H1 (cell line): ENCODE results near the gene CDPF1. TPM values are rescaled to one million over a fixed set of nuclear protein-coding genes. Genes with fewer than 3 reads are reported as not detected.

Source experiments
- CTCF ChIA-PET: fragments of 300-600 bp; sonication (Branson Sonifier 250); formaldehyde crosslinking; loops from one replicate; lab custom pipeline; 2021; ENCODE audit not compliant: partially characterized antibody; lab: Charles Lee
- POLR2A ChIA-PET: fragments of 300-600 bp; sonication (Branson Sonifier 250); formaldehyde crosslinking; loops from one replicate; lab custom pipeline; 2021; ENCODE audit warnings: inconsistent platforms; ENCODE audit not compliant: partially characterized antibody; lab: Charles Lee
- DNase-seq, 2 experiments: peaks; one replicate each; pipeline versions ENCODE4 v3.0.0 to v3.0.0-alpha.2; 2010 to 2022; ENCODE audit warnings: low spot score in 2 of 2, low read depth in 1 of 2, mixed read lengths in 1 of 2
- FAIRE-seq: peaks from 2 replicates; lab custom pipeline; 2011; peaks lifted over from hg19 to GRCh38; lab: Jason Lieb, UNC
- H2AFZ ChIP-seq: 2 replicates; pipeline ENCODE4 v1.8.1; 2012; ENCODE audit warnings: low read length, inconsistent platforms
- H2AK5ac ChIP-seq: 2 replicates; pipeline ENCODE4 v1.6.1; 2013; ENCODE audit warnings: low read depth, low read length
- H2BK120ac ChIP-seq: replicated peaks from 2 replicates; pipeline ENCODE3; 2013; ENCODE audit warnings: low read depth, low read length, inconsistent platforms
- H2BK12ac ChIP-seq: 2 replicates; pipeline ENCODE4 v1.6.1; 2013; ENCODE audit warnings: low read depth, low read length
- H2BK15ac ChIP-seq: 2 replicates; pipeline ENCODE4 v1.6.1; 2013; ENCODE audit warnings: low read length
- H2BK20ac ChIP-seq: 2 replicates; pipeline ENCODE4 v1.6.1; 2013; ENCODE audit warnings: low read length
- H2BK5ac ChIP-seq: 2 replicates; pipeline ENCODE4 v1.6.1; 2013; ENCODE audit warnings: low read depth, low read length
- H3K14ac ChIP-seq: 2 replicates; pipeline ENCODE4 v1.6.1; 2013; ENCODE audit warnings: inconsistent platforms; ENCODE audit not compliant: insufficient read length
- H3K18ac ChIP-seq: 2 replicates; pipeline ENCODE4 v1.6.1; 2013; ENCODE audit warnings: low read length; ENCODE audit errors: extremely low read depth
- H3K23ac ChIP-seq: 2 replicates; pipeline ENCODE4 v1.6.1; 2013; ENCODE audit warnings: inconsistent platforms; ENCODE audit not compliant: insufficient read length
- H3K23me2 ChIP-seq: 2 replicates; pipeline ENCODE4 v1.6.1; 2013; ENCODE audit warnings: low read depth, low read length
- H3K27ac ChIP-seq: 2 replicates; pipeline ENCODE4 v1.6.1; 2011; ENCODE audit warnings: low read depth, low read length, inconsistent platforms
- H3K27me3 ChIP-seq, 4 experiments: replicated peaks in 1 of 4; 1 replicate in 1 of 4; 2 replicates in 3 of 4; pipeline versions ENCODE4 v1.6.1 to v1.8.1; 2011 to 2013; ENCODE audit warnings: low read length in 3 of 4, mild to moderate bottlenecking in 3 of 4, inconsistent platforms in 2 of 4, mixed read lengths in 2 of 4, moderate library complexity in 1 of 4; ENCODE audit not compliant: control insufficient read depth in 3 of 4, insufficient read depth in 3 of 4; ENCODE audit errors: extremely low read depth in 1 of 4
- H3K36me3 ChIP-seq, 4 experiments: 2 replicates each; pipeline versions ENCODE4 v1.6.1 to v1.8.1; 2011 to 2013; ENCODE audit warnings: mild to moderate bottlenecking in 4 of 4, low read length in 3 of 4, moderate library complexity in 2 of 4, control low read depth in 1 of 4, inconsistent platforms in 1 of 4; ENCODE audit not compliant: insufficient read depth in 4 of 4, control insufficient read depth in 2 of 4
- H3K4ac ChIP-seq: replicated peaks from 2 replicates; pipeline ENCODE3; 2013; ENCODE audit warnings: low read length, low read depth, mixed read lengths, inconsistent platforms; ENCODE audit not compliant: insufficient read length
- H3K4me1 ChIP-seq, 4 experiments: replicated peaks in 1 of 4; 1 replicate in 1 of 4; 2 replicates in 3 of 4; pipeline versions ENCODE4 v1.6.1 to v1.8.1; 2011 to 2013; ENCODE audit warnings: low read length in 3 of 4, inconsistent platforms in 2 of 4, mixed read lengths in 1 of 4; ENCODE audit not compliant: insufficient read depth in 4 of 4, control insufficient read depth in 3 of 4
- H3K4me2 ChIP-seq, 2 experiments: 2 replicates each; pipeline versions ENCODE4 v1.6.1 to v1.8.1; 2011 to 2013; ENCODE audit warnings: low read depth in 2 of 2, low read length in 2 of 2, control low read depth in 1 of 2, inconsistent platforms in 1 of 2, mild to moderate bottlenecking in 1 of 2; ENCODE audit not compliant: insufficient read depth in 1 of 2
- H3K4me3 ChIP-seq, 4 experiments: fragments of 200-600, 300-600 bp in 1 of 4; sonication (generic), shearing (Covaris generic), sonication (Bioruptor Twin) in 1 of 4; 2 replicates each; pipeline versions ENCODE4 v1.5.1 to v1.8.1; 2011 to 2016; ENCODE audit warnings: low read length in 4 of 4, low read depth in 3 of 4, control low read depth in 2 of 4, inconsistent platforms in 2 of 4, mild to moderate bottlenecking in 2 of 4, mixed read lengths in 1 of 4, moderate library complexity in 1 of 4; ENCODE audit not compliant: insufficient read depth in 2 of 4; ENCODE audit errors: extremely low read depth in 1 of 4
- H3K56ac ChIP-seq: replicated peaks from 2 replicates; pipeline ENCODE3; 2013; ENCODE audit warnings: low read depth, mild to moderate bottlenecking, mixed read lengths, low read length, inconsistent platforms; ENCODE audit not compliant: insufficient read length
- H3K79me1 ChIP-seq: 2 replicates; pipeline ENCODE4 v1.6.1; 2013; ENCODE audit warnings: low read depth, low read length, control low read depth
- H3K79me2 ChIP-seq, 2 experiments: 2 replicates each; pipeline versions ENCODE4 v1.6.1 to v1.8.1; 2012 to 2013; ENCODE audit warnings: low read length in 2 of 2, mild to moderate bottlenecking in 2 of 2, inconsistent platforms in 1 of 2; ENCODE audit not compliant: insufficient read depth in 2 of 2, control insufficient read depth in 1 of 2
- H3K9ac ChIP-seq, 4 experiments: replicated peaks in 1 of 4; 1 replicate in 1 of 4; 2 replicates in 3 of 4; pipeline versions ENCODE4 v1.6.1 to v1.8.1; 2011 to 2013; ENCODE audit warnings: low read depth in 3 of 4, low read length in 3 of 4, control low read depth in 2 of 4, mild to moderate bottlenecking in 2 of 4, moderate library complexity in 2 of 4, inconsistent platforms in 1 of 4; ENCODE audit errors: extremely low read depth in 1 of 4
- H3K9me3 ChIP-seq, 2 experiments: 2 replicates each; pipeline versions ENCODE4 v1.6.1 to v1.8.1; 2012 to 2013; ENCODE audit warnings: mild to moderate bottlenecking in 2 of 2, moderate library complexity in 2 of 2, control low read depth in 1 of 2, inconsistent platforms in 1 of 2, low read depth in 1 of 2, low read length in 1 of 2, mixed read lengths in 1 of 2; ENCODE audit not compliant: insufficient read depth in 2 of 2
- H4K20me1 ChIP-seq, 2 experiments: replicated peaks in 1 of 2; 2 replicates each; pipeline versions ENCODE3 to v1.8.1; 2011 to 2013; ENCODE audit warnings: inconsistent platforms in 2 of 2, low read length in 2 of 2, mild to moderate bottlenecking in 1 of 2; ENCODE audit not compliant: insufficient read depth in 2 of 2, control insufficient read depth in 1 of 2
- H4K5ac ChIP-seq: 2 replicates; pipeline ENCODE4 v1.6.1; 2013; ENCODE audit warnings: low read length, low read depth, mixed read lengths, inconsistent platforms; ENCODE audit not compliant: insufficient read length
- H4K8ac ChIP-seq: 2 replicates; pipeline ENCODE4 v1.8.0; 2013; ENCODE audit warnings: mild to moderate bottlenecking, moderate library complexity, low read length, inconsistent platforms; ENCODE audit not compliant: insufficient read depth; ENCODE audit errors: extremely low read depth
- H4K91ac ChIP-seq: replicated peaks from 2 replicates; pipeline ENCODE3; 2013; ENCODE audit warnings: low read length, mixed read lengths, inconsistent platforms; ENCODE audit not compliant: insufficient read length
- NANOG ChIP-seq: IDR thresholded peaks from 2 replicates; pipeline ENCODE4 v1.6.1; 2011; ENCODE audit warnings: low read length, low read depth, mild to moderate bottlenecking, inconsistent platforms; ENCODE audit not compliant: insufficient read depth, poor library complexity, severe bottlenecking
- POLR2AphosphoS5 ChIP-seq: IDR thresholded peaks from 2 replicates; pipeline ENCODE4 v1.6.1; 2011; ENCODE audit warnings: low read depth, low read length
- TBP ChIP-seq: IDR thresholded peaks from 2 replicates; pipeline ENCODE4 v1.6.1; 2011; ENCODE audit warnings: low read depth, low read length, improper control_type of control experiment
- WGBS, 2 experiments: shearing (Covaris generic) in 1 of 2; methylation state at CpG; one replicate each; pipeline versions ENCODE4 v1.1.6 to v1.1.7; 2013 to 2015; ENCODE audit warnings: low lambda C conversion rate in 2 of 2, mixed read lengths in 2 of 2, inconsistent platforms in 1 of 2, low coverage in 1 of 2, missing lambda C conversion rate in 1 of 2; ENCODE audit not compliant: insufficient replicate concordance in 2 of 2, insufficient coverage in 1 of 2, insufficient read length in 1 of 2; ENCODE audit errors: extremely low coverage in 1 of 2, missing lambda C conversion rate in 1 of 2; 5-methylcytosine and 5-hydroxymethylcytosine counted together
- polyA plus RNA-seq, 7 experiments: library from polyadenylated mRNA; depleted of rRNA in 3 of 7; stranded (reverse) in 5 of 7; unstranded in 2 of 7; fragments of >200 nt in 5 of 7; fragments of 200-250 nt in 2 of 7; gene quantifications; 1 replicate in 5 of 7; 2 replicates in 1 of 7; 4 replicates in 1 of 7; pipeline versions ENCODE4 v1.2.1 to v1.2.3, GENCODE V29; 2011 to 2013; ENCODE audit warnings: missing spikeins in 2 of 7, mixed read lengths in 2 of 7
- total RNA-seq: library from RNA; stranded (reverse); fragmentation: NEBNext Ultra II Directional; extraction: Animal tissue kit (Norgen Biotek cat#: 25700); gene quantifications from 2 replicates; pipeline ENCODE4 v1.2.1, GENCODE V29; 2021
- TF ChIP-seq, protein P1 (sequence below): IDR thresholded peaks from 2 replicates; pipeline ENCODE4 v1.6.1; 2011; ENCODE audit warnings: low read depth, mild to moderate bottlenecking, low read length; ENCODE audit not compliant: insufficient read depth

CDPF1 gene
- total and polyA plus RNA-seq, 2 of the 8 experiments (the other 6 are each of a cell fraction or from before 2014, with no cell fraction given), result 9.7 to 13.7 TPM

DNA sequence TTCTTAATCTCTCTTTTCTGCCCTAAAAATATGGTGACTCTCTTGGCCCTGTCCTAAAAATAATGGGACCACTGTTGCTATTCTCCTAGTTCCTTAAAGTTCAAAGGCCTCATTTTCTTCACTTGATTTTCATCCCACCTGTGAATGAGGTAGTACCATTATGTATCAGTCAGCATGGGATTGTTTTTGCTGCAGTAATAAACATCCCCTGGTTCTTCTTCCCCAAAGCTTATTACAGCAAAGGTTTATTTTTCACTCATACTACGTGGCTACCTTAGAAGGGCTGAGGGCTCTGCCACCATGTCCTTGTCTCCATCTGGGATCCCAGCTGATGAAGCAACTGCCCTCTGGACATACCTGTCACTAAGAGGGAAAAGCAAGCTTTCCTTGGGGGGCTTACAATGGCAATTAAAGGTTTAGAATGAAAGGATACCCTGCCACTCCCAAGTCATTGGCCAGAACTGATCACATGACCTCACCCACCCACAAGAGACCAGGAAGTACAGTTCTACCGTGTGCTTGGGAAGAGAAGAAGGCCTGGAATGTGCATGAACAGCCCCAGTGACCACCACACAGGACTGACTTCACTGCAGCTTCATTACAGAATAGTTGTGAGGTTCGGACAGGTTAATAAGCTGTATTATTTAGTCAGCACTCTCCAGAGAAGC, 25.5 kb upstream of the CDPF1 start:
- WGBS, 2 experiments, result 83% methylated on average over 3 of the region's 3 CpGs; no CpG with 5 or more reads in 1 of the 2 experiments
- H3K4me1 ChIP-seq, result no peaks in the 10 kb centered on the region
- H3K18ac ChIP-seq, result no peak overlapping the region
- H3K79me1 ChIP-seq, result no peaks in the 10 kb centered on the region
- H2BK5ac ChIP-seq, result no peak overlapping the region
- H4K5ac ChIP-seq, result no peak overlapping the region
- no peak overlapping the region for H2AK5ac ChIP-seq
- no peak overlapping the region for H4K8ac ChIP-seq
- H3K36me3 ChIP-seq, result peaks cover 6 to 16% (median 12%) of the 10 kb centered on the region in 4 experiments; a peak in 5 of 8 replicates
- H3K79me2 ChIP-seq, result no peaks in the 10 kb centered on the region
- no peak overlapping the region for H3K56ac ChIP-seq
- no peak overlapping the region for H2BK20ac ChIP-seq
- DNase-seq (no peak), FAIRE-seq (no peak)
- no peak overlapping the region for H3K4ac ChIP-seq
- no peak overlapping the region for H3K4me2 ChIP-seq
- TF ChIP-seq POLR2AphosphoS5, result no peak
- TF ChIP-seq, protein P1, sequence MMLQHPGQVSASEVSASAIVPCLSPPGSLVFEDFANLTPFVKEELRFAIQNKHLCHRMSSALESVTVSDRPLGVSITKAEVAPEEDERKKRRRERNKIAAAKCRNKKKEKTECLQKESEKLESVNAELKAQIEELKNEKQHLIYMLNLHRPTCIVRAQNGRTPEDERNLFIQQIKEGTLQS, result no peak
- no peak for TF ChIP-seq NANOG
- no peak for TF ChIP-seq TBP
- no peak overlapping the region for H3K23ac ChIP-seq
- H3K4me3 ChIP-seq, result no peak overlapping the region
- H2AFZ ChIP-seq, result no peak overlapping the region
- H3K27ac ChIP-seq, result no peak overlapping the region
- H2BK120ac ChIP-seq, result no peak overlapping the region
- no peaks in the 10 kb centered on the region for H3K23me2 ChIP-seq
- no peaks in the 10 kb centered on the region for H3K9me3 ChIP-seq
- peaks cover 0 to 5% of the 10 kb centered on the region in 2 experiments for H4K20me1 ChIP-seq
- no peak overlapping the region for H4K91ac ChIP-seq
- no peak overlapping the region for H2BK12ac ChIP-seq
- no peak overlapping the region for H3K14ac ChIP-seq
- CTCF ChIA-PET, result interaction anchor here (1.3 kb wide), 1 partner anchor 12 kb away, joined by 3 read pairs; the partner anchor contains the start of gene PKDREJ
- POLR2A ChIA-PET, result interaction anchor here (2.2 kb wide), 1 partner anchor 8 kb away, joined by 7 read pairs; the partner anchor contains the start of gene TTC38
- no peaks in the 10 kb centered on the region for H3K27me3 ChIP-seq
- no peak overlapping the region for H2BK15ac ChIP-seq
- no peak overlapping the region for H3K9ac ChIP-seq
